ENCODE data around the gene FMN1. TPM values are rescaled to one million over a fixed set of nuclear protein-coding genes. Genes with fewer than 3 reads are reported as not detected.

FMN1 gene
- total RNA-seq, 1 donor from 2014 or later: 20.1 TPM

- no peaks in the 10 kb centered on the region for H3K36me3 ChIP-seq
- H3K4me3 ChIP-seq: no peak overlapping the region
- no peaks in the 10 kb centered on the region for H3K9me3 ChIP-seq
- H3K4me1 ChIP-seq: no peaks in the 10 kb centered on the region
- DNase-seq (ENCODE audit: extremely low spot score in 2 of 2): no peak
- TF ChIP-seq POLR2AphosphoS5 (IDR thresholded peaks at IDR 0.05; ENCODE audit: insufficient read depth in 1 of 2, low read depth in 1 of 2) (no peak), POLR2A (IDR thresholded peaks at IDR 0.05) (no peak), CTCF (IDR thresholded peaks at IDR 0.05) (no peak)
- intact Hi-C loops (cut with DNase I): loop anchor here (5.0 to 10.0 kb wide), 2 partner anchors 82 to 285 kb away; no protein-coding TSS in a partner anchor
- no peaks in the 10 kb centered on the region for H3K27me3 ChIP-seq
- H3K27ac ChIP-seq: no peak overlapping the region
These were observed 237.3 kb downstream of the FMN1 start for GRCh38 chr15:32957219-32957618.

GRCh38 chr15:32956711-32957110 is 237.8 kb downstream of the FMN1 start:
- H3K4me3 ChIP-seq: no peak overlapping the region
- intact Hi-C loops (cut with DNase I): loop anchor here (5.0 to 10.0 kb wide), 2 partner anchors 82 to 284 kb away; no protein-coding TSS in a partner anchor
- H3K36me3 ChIP-seq: no peaks in the 10 kb centered on the region
- no peaks in the 10 kb centered on the region for H3K4me1 ChIP-seq
- peak in 1 of 2 donors; percentile 17 for TF ChIP-seq POLR2AphosphoS5 (IDR thresholded peaks at IDR 0.05; ENCODE audit: insufficient read depth in 1 of 2, low read depth in 1 of 2)
- TF ChIP-seq POLR2A (IDR thresholded peaks at IDR 0.05): no peak
- H3K9me3 ChIP-seq: no peaks in the 10 kb centered on the region
- H3K27ac ChIP-seq: no peak overlapping the region
- no peak for DNase-seq (ENCODE audit: extremely low spot score in 2 of 2)
- no peaks in the 10 kb centered on the region for H3K27me3 ChIP-seq

- Histone ChIP-seq H3K27ac (no peak overlapping the region), H3K9me3 (no peaks in the 10 kb centered on the region), H3K27me3 (no peaks in the 10 kb centered on the region), H3K4me1 (no peaks in the 10 kb centered on the region), H3K36me3 (no peaks in the 10 kb centered on the region), H3K4me3 (no peak overlapping the region)
- TF ChIP-seq POLR2A (IDR thresholded peaks at IDR 0.05) (no peak), CTCF (IDR thresholded peaks at IDR 0.05) (peak in 2 of 3 experiments; percentile 14 to 21), POLR2AphosphoS5 (IDR thresholded peaks at IDR 0.05; ENCODE audit: insufficient read depth in 1 of 2, low read depth in 1 of 2) (no peak)
- intact Hi-C loops (cut with DNase I): loop anchor here (5.0 to 10.0 kb wide), 2 partner anchors 81 to 284 kb away; no protein-coding TSS in a partner anchor
- DNase-seq (ENCODE audit: extremely low spot score in 2 of 2): no peak
These were observed 238.5 kb downstream of the FMN1 start for GRCh38 chr15:32956006-32956405.

GRCh38 chr15:32953533-32953910 is 241.0 kb downstream of the FMN1 start:
- DNase-seq (ENCODE audit: extremely low spot score in 2 of 2): no peak
- Histone ChIP-seq H3K27ac (peak overlapping the region; percentile 29), H3K36me3 (no peaks in the 10 kb centered on the region), H3K9me3 (no peaks in the 10 kb centered on the region), H3K27me3 (no peaks in the 10 kb centered on the region), H3K4me1 (no peaks in the 10 kb centered on the region), H3K4me3 (no peak overlapping the region)
- TF ChIP-seq CTCF (IDR thresholded peaks at IDR 0.05) (no peak), POLR2A (IDR thresholded peaks at IDR 0.05) (no peak), POLR2AphosphoS5 (IDR thresholded peaks at IDR 0.05; ENCODE audit: insufficient read depth in 1 of 2, low read depth in 1 of 2) (no peak)
- intact Hi-C loops (cut with DNase I): loop anchor here (10.0 kb wide), 1 partner anchor 79 kb away; no protein-coding TSS in a partner anchor

GRCh38 chr15:32952901-32953532 is 241.5 kb downstream of the FMN1 start:
- H3K27me3 ChIP-seq: no peaks in the 10 kb centered on the region
- no peaks in the 10 kb centered on the region for H3K4me1 ChIP-seq
- TF ChIP-seq CTCF (IDR thresholded peaks at IDR 0.05): no peak
- TF ChIP-seq POLR2AphosphoS5 (IDR thresholded peaks at IDR 0.05; ENCODE audit: insufficient read depth in 1 of 2, low read depth in 1 of 2): no peak
- no peak for TF ChIP-seq POLR2A (IDR thresholded peaks at IDR 0.05)
- H3K4me3 ChIP-seq: peak overlapping the region in 1 of 2 donors; percentile 6
- peak overlapping the region; percentile 29 for H3K27ac ChIP-seq
- intact Hi-C loops (cut with DNase I): loop anchor here (10.0 kb wide), 1 partner anchor 78 kb away; no protein-coding TSS in a partner anchor
- DNase-seq (ENCODE audit: extremely low spot score in 2 of 2): no peak
- no peaks in the 10 kb centered on the region for H3K36me3 ChIP-seq
- H3K9me3 ChIP-seq: no peaks in the 10 kb centered on the region

All from vagina (tissue), 2 donors.